ENCODE data around the gene PTPN20.
A peak's percentile ranks its signal among the peaks of the same experiment; 100 is the strongest.

Gene PTPN20

DNA sequence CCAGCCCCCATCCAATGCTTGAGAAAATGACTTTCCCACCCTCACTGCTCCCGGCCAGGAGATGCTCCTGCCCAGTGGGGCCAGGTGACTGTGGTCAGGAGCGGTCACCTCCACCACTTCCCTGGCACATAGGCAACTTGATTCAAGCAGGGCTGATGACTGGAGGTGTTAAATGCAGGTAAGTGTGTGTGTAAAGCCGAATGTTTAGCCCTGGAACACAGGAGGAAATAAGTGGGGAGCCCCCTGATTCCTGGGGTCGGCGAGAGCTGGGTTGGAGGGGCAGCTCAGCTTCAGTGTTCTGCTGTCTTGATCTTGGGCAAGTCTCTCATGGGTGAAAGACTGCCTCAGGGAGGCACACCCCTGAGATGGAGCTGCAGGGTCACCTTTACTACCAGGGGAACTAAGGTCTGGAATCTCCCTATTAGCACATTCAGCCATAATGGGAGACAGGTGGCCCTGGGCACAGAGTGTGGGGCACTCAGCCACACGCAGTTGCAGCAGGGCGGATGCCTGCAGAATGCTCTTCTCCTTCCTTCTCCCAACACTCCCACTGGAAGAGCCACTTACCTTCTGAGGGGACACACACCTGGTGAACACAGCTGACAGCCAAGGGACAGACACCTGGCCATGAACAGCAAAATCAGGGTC, 124.1 kb downstream of the PTPN20 start:
- no peak for DNase-seq

GRCh38 chr10:47035819-47036337, 124.7 kb downstream of the PTPN20 start:
- DNase-seq = no peak

DNA sequence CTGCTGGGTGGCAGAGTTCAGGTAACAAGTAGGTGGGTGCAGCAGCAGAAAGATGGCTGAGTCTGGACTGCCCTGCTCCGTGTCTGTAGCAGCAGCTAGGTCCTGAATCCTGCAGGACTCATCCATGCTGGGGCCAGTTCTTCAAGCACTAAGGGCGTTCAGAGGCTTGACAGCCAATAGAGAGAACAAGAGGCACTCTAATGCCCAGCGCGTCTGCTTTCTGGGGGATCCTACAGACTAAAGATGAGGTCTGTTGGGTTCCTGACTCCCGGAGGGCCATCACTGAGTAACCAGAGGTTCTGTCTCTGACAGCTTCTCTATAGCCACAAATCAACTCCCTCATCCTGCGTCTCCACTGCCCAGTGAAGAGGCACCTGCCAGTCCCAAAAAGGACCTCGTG, 125.5 kb downstream of the PTPN20 start:
- DNase-seq = no peak

DNA sequence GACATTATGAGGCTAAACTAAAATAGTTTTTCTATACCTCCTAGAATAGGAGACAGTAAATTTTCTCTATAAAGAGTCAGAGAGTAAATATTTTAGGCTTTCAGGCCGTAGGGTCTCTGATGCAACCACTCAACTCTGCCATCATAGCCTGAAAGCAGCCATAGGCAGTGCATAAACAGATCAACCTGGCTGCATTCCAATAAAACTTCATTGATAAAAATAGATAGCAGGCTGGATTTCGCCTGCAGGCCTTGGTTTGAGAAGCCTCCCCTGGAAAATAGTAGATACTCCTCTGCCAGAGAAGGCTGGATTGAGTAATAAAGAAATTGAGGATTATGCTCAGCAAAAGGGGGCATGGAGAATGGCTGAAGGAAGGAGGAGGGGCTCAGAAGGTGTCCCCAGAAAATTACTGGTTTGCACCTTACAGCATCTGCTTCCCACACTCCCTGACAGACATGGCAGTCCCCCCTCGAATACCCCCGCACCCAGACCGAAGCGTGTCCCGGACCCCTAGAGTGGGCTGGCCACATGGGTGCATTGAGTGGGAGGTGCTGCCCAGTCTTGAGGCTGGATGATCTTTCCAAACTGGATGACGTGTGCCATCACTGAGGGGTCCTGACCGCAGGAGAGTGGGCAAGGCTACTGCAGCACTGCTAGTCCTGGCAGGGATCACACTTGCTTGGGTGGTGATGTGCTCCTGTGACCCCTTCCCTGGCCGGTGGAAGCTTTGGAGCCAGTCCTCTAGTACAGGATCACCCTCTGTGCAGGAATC, 126.6 kb downstream of the PTPN20 start:
- DNase-seq = no peak

- DNase-seq = no peak
Measured at GRCh38 chr10:47038881-47039561, 127.8 kb downstream of the PTPN20 start.

DNA sequence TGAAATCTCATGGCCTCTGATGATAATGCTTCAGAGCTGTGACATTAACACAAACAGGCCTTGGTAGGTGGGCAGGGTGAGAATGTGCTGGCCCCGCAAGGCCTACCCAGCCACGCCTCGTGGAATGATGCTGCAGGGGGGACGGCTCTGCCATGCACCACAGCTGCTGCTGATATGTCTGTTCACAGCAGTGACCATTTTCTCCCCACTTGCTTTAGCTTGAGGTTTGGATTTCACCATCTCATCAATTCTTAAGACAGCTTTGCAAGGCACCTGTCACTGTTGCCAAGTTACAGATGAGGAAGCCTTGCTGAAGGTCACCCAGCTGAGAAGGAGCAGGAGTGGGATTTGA, 128.3 kb downstream of the PTPN20 start:
- DNase-seq = no peak

DNA sequence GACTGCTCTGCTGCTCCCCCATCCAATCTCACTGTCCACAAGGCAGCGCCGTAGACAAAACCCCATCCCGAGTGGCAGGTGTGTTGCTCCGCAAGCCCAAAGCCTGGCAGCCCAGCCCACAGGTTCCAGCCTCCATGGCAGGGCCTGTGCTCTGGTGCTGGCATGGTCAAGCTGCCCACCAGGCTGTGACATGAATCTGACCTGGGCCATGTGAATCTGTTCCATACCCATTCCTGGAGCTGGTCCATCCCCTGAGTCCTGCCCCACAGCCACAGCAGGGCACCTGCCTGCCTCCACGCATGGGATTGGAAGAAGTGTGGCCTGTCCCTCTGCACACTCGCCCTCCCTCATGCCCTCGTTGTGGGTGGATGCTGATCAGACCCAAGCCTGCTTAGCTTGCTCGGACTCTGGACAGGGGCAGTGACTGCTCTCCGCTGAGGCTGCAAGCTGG, 128.8 kb downstream of the PTPN20 start:
- no peak for DNase-seq

- no peak for DNase-seq
Measured at GRCh38 chr10:47040681-47041080, 129.5 kb downstream of the PTPN20 start.

GRCh38 chr10:47041396-47042198, 130.4 kb downstream of the PTPN20 start:
- peak; percentile 18 for DNase-seq

DNA sequence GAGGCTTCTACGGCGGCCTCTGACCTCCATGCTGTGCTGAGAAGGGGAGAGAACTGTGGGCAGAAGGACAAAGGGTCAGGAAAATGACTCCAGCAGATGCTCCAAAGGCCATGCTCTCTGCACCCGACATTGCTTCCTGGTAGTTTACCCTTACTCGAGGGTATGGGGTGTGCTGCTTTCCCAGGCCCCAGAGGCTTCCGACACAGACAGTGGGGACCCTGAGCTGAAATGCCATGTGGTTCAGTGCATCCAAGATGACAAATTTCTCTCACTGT, 130.9 kb downstream of the PTPN20 start:
- DNase-seq = no peak

GRCh38 chr10:47042780-47043750, 131.8 kb downstream of the PTPN20 start:
- no peak for DNase-seq

- no peak for DNase-seq
Measured at GRCh38 chr10:47043928-47044538, 132.8 kb downstream of the PTPN20 start.

GRCh38 chr10:47044741-47045140, 133.5 kb downstream of the PTPN20 start:
- DNase-seq = peak; percentile 36

GRCh38 chr10:47045331-47045861, 134.2 kb downstream of the PTPN20 start:
- no peak for DNase-seq

DNA sequence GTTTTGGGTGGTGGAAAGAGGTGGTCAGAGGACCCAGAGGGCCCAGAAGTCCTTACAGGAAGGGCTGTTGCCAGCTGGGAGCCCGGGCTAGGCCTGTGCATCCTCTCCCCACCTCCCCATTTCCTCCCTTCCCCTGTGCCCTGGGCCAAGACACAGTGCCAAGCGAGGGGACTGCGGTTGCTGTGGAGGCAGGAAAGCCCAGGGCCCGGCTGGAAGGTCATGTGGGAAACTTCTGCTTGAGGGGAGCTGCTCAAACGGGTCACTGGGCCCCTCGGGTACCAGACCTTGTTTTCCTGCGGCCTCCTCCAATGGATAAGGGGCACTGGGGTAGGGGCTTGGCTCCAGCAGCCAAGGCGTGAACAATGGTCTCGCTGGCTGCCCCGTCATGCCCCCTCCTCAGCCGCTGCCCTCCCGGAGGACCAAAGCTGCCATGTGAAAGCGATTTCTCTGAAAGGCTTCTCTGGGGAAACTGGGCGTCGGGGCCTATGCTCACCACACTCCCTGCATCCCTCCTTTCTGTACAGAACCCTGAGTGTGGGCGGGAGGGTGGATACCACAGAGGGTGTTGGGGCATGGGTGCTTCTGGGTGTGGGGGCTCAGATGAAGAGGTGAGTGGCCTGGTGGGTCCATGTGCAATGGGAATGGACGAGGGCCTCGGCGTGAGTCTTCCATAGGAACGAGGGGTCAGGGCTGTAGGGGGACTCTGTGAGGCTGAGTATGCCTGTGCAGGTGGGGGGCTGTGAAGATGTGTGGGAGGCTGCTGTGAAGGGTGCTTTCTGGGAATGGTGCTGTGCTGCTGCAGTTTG, 135.3 kb downstream of the PTPN20 start:
- no peak for DNase-seq

GRCh38 chr10:47047127-47047504, 135.9 kb downstream of the PTPN20 start:
- DNase-seq = no peak

- DNase-seq = peak; percentile 74
Measured at GRCh38 chr10:47047577-47048525, 136.6 kb downstream of the PTPN20 start.

DNA sequence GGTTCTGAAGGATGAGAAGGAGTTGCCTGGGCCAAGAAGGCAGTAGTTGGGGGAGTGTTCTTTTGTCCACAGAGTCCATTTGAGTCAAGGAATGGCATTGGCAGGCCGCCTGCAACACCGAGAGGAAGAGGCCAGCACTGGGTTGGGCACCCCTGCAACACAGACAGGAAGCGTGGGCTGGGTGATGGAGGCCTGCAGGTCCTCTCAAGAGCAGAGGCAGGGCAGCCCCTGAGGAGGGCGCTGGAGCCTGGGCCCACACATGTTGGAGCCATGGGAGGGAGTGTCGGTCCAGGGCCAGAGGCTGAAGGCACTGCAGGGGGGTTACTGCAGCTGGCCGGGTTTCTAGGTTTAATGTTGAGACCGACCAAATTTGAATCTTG, 137.3 kb downstream of the PTPN20 start:
- DNase-seq = no peak
